Left forelimb (tissue), 1 donor: Measurements from ENCODE around the gene PITPNM1.

Experiments
- DNase-seq: peaks from one replicate; pipeline ENCODE4 v3.0.0-alpha.2; 2018; ENCODE audit warnings: low spot score

PITPNM1 gene

GRCh38 chr11:67503119-67504004 lies 1.8 kb downstream of the PITPNM1 start:
- DNase-seq: peak; percentile 66

GRCh38 chr11:67502328-67502979 lies 2.7 kb downstream of the PITPNM1 start:
- peak; percentile 60 for DNase-seq

GRCh38 chr11:67501854-67502253 lies 3.3 kb downstream of the PITPNM1 start:
- DNase-seq: peak; percentile 53

- no peak for DNase-seq
Observed at GRCh38 chr11:67500831-67501715, 4.1 kb downstream of the PITPNM1 start.

- DNase-seq: no peak
Observed at GRCh38 chr11:67500484-67500821, 4.7 kb downstream of the PITPNM1 start.

GRCh38 chr11:67499808-67500483 lies 5.2 kb downstream of the PITPNM1 start:
- DNase-seq: peak; percentile 53

GRCh38 chr11:67498544-67498972 lies 6.6 kb downstream of the PITPNM1 start:
- DNase-seq: peak; percentile 42

GRCh38 chr11:67497656-67498291 lies 7.4 kb downstream of the PITPNM1 start:
- peak; percentile 34 for DNase-seq

- DNase-seq: no peak
Observed at GRCh38 chr11:67496113-67496512, 9.1 kb downstream of the PITPNM1 start.

- DNase-seq: no peak
Observed at GRCh38 chr11:67495234-67496005, 9.7 kb downstream of the PITPNM1 start.

GRCh38 chr11:67494371-67495233 lies 10.6 kb downstream of the PITPNM1 start:
- DNase-seq: no peak

- no peak for DNase-seq
Observed at GRCh38 chr11:67493548-67494370, 11.4 kb downstream of the PITPNM1 start.

GRCh38 chr11:67492801-67493547 lies 12.2 kb downstream of the PITPNM1 start:
- no peak for DNase-seq

- DNase-seq: no peak
Observed at GRCh38 chr11:67492069-67492727, 13.0 kb downstream of the PITPNM1 start.

GRCh38 chr11:67491276-67492068 lies 13.7 kb downstream of the PITPNM1 start:
- no peak for DNase-seq

GRCh38 chr11:67490727-67491065 lies 14.5 kb downstream of the PITPNM1 start:
- DNase-seq: no peak
